PFSK-1 (cell line): ENCODE measurements around the gene TCAP.

Source experiments
- POLR2AphosphoS5 ChIP-seq: IDR thresholded peaks from 2 replicates; pipeline ENCODE4 v1.6.1; 2012; ENCODE audit warnings: low read depth, mild to moderate bottlenecking, control low read depth, low read length, moderate library complexity
- REST ChIP-seq, 2 experiments: IDR thresholded peaks; 2 replicates each; pipeline versions ENCODE4 v1.6.1 to v1.8.0; 2011 to 2012; ENCODE audit warnings: low read depth in 2 of 2, low read length in 2 of 2, control low read depth in 1 of 2, inconsistent platforms in 1 of 2, mild to moderate bottlenecking in 1 of 2, moderate library complexity in 1 of 2; ENCODE audit not compliant: insufficient read depth in 1 of 2
- TAF1 ChIP-seq: IDR thresholded peaks from 2 replicates; pipeline ENCODE4 v1.6.1; 2012; ENCODE audit warnings: low read length, control low read depth, borderline replicate concordance; ENCODE audit not compliant: insufficient read depth

- no peak for TF ChIP-seq TAF1
- TF ChIP-seq REST (IDR thresholded peaks at IDR 0.05; ENCODE audit: insufficient read depth in 1 of 2, low read depth in 2 of 2, low read length in 2 of 2) = no peak
- TF ChIP-seq POLR2AphosphoS5 = no peak
Observed at GRCh38 chr17:39655105-39655504, 10.0 kb upstream of the TCAP start.
